NCI-H524 (cell line): ENCODE data around the gene UBE2Q2.
"Not testable (repeated sequence)": the region's sequence is repeated elsewhere in the genome, so short reads cannot be mapped to it uniquely, and the experiment has no call there.

Experiments
- DNase-seq, 2 experiments: peaks; one replicate each; lab custom pipeline; 2025; lab: John Stamatoyannopoulos, UW

The UBE2Q2 gene

DNA sequence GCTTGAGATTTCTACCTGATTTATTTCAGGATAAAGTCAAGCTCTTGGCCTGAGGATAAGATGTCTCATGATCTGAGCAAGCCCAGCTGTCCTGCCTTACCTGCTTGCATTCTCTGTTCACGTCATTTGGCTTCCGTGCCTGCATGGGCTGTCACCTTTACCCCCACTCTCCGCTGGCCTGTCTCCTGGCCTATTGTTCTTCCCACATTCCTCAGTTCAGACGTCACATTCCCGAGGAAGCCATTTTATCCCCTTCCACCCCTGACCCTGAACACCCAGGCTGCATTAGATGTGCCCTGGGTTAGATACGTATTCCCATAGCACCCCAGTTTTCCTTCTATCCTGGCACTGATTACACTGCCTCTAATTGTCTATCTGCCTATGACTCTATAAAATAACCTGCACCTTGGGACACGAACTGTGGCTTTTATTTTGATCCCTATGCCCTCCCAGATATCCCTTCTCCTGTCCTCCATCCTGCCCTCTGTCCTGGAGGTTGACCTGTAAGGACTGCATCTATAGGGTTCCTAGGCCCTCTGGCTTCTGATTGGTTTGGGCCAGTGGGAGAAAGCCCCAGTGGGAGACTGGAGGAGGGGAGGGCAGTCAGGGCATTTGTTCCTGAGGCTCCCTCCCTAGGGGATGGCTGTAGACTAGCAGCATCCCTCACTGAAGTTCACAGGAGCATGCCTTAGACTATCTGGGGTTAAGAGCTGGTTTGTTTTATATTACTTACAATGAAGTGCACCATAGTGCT is 19.2 kb upstream of the UBE2Q2 start:
- DNase-seq: no peak

- DNase-seq: no peak
Observed at GRCh38 chr15:75827691-75828090, 15.6 kb upstream of the UBE2Q2 start.

DNA sequence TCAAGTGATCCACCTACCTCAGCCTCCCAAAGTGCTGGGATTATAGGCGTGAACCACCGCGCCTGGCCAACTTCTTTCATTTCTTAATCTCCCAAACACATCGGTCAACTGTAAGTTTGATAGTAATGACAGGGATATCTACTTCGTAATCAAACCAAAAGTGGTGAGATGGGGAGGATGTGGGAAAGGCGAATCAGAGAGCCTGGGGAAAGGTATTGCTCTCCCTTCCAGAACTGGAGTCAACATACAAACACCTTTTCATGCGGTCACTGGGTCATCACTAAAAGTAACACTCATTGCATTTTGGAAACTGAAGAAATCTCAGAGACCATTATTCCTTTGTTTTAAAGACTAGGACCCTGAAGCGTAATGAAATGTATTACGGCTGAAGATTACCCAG is 14.8 kb upstream of the UBE2Q2 start:
- DNase-seq: no peak

DNA sequence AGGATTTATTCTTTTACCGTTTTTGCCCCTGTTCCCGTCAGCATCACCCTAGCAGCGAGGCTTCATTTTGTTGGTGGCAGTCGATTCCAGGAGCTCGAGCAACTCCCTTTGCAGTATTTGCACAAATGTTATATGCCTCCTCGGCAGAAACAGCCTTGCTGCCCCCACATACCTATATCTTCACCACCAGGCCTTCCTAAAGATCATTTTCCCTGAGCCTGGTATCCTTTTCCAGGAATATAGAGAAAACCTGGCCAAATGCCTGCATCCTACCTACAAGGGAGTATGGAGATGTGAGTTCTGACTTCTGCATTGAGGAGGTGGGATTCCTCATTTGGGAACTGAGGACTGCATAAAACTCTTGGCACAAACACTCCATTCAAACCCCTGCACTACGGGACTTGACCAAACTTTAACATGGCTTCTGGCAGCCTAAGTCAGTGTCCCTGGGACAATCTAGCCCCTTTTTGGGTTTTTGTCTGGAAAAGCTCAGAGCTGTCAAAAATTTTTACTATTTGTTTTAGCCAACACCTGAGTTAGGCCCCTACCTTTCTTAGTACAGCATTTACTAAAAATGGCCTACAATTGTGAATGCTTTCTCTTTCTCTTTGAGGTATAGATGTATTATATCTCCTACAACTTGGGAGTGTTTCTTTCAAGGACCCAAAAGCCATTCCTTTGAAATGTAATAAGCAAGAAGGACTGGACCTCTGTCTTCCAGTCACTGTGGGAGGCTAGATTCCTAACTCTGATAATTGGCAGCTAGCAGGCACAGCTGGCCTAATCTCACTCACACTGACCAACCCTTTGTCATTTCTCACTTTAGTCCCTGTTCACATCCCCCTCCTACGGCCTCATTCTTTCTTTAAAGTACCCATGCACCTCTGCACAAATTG is 12.1 kb upstream of the UBE2Q2 start:
- DNase-seq: no peak

DNA sequence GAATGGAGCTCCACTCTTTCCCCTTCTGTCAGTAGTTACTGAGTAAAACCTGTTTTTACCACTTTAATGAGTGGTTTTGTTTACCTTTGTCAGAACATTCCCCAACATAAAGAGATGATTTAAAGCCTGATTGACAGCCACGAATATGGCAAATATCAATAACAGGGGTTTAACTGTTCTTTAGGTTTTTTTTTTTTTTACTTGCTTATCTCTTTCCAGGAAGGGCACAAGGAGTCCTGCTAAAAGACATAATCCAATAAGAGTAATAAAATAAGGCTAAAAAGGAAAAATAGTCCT is 11.5 kb upstream of the UBE2Q2 start:
- DNase-seq: no peak

GRCh38 chr15:75832114-75832513 is 11.1 kb upstream of the UBE2Q2 start:
- no peak for DNase-seq

DNA sequence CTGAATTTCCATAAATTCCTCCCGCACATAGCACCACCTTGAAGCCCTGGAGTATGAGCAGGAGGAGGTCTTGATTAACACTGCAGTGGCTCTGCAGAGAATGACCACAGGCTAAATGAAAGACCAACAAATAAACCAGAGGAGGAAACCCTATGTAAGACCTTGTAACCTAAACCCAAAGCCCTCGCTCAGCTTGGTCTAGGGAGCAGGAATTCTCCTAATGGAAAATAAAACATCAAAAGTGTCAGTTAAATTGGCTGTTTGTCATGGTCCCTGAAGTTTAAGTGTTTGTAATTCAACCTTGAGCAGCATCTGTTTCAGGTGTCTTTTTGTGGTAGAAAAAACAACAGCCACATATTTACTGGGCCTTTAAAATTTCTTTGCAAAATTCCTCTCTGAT is 9.2 kb upstream of the UBE2Q2 start:
- DNase-seq: no peak

GRCh38 chr15:75835990-75836958 is 7.0 kb upstream of the UBE2Q2 start:
- DNase-seq: no peak

GRCh38 chr15:75836959-75837334 is 6.3 kb upstream of the UBE2Q2 start:
- DNase-seq: no peak

DNA sequence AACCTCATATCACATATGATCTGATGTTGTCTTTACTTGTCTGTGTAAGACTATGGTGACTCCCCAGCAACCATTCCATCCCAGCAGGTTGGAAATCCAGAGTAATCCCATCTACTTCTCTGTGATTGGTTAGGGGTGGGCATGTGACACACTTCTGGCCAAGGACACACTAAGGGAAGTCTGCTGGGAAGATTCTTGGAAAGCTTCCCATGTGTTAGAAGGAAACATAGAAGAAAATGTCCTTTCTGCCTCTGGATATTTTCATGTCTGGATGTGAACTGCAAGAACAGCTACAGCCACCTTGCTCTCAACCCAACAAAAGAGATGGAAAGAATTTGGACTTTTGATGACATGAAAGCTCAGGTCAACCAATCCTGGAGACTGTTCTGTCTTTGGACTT is 2.6 kb upstream of the UBE2Q2 start:
- DNase-seq: peak in 1 of 2 experiments; percentile 38

GRCh38 chr15:75841626-75842025 is 1.6 kb upstream of the UBE2Q2 start:
- DNase-seq: no peak

DNA sequence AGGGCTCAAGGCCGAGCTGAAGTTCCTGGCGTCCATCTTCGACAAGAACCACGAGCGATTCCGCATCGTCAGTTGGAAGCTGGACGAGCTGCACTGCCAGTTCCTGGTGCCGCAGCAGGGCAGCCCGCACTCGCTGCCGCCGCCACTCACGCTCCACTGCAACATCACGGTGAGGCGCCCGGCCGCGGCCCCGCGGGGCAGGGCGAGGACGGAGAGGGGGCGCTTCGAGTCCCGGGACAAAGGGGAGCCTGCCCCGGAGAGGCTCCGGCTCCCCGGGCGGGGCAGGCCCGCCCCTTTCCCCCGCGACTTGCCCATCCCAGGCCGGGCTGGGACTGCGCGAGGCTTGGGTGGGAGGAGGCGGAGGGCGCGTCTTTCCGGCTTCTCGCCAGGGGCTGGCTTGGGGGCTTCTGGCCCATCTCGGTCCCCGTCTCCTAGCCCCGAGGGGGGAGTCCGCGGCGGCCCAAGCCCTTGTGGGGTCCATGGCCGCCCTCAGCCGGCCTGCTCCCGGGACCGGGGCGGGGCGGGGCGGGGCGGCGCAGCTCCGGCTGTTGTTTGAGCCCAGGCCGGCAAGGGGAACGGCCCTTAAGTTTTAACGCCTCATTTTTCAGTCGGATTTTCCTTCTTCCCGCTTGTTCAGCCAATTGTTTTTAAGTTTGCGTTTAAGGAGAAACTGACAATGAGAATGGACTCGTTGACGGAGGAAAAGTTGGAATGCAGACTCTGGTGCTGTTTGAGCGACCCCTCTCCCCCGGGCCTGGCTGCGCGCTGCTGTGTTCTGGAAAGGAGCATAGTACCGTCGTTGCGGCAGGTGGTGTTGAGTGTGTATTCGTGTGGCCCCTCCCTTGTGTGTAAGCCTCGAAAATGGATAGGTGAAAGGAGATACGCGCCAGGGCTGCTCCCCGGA is 683 bp downstream of the UBE2Q2 start:
- peak; percentile 59 to 79 for DNase-seq

- DNase-seq: no peak
Observed at GRCh38 chr15:75844629-75845335, 1.5 kb downstream of the UBE2Q2 start.

- DNase-seq: no peak
Observed at GRCh38 chr15:75849167-75849566, 5.9 kb downstream of the UBE2Q2 start.

DNA sequence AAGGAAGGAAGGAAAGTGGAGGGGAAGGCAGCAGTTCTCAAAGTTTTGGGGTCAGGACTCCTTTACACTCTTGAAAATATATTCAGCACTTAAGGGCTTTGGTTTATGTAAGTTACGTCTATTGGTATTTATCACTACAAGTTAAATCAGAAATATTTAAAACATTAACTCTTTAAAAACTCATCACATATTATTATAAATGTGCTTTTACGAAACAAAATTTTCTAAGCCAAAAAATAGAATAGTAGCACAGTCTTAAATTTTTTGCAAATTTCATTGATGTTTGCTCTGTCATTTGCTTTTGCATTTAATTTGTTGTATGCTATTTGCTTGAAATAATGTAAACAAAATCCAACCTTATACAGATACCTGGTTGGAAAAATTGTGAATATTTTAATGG is 7.5 kb downstream of the UBE2Q2 start:
- DNase-seq: no peak

GRCh38 chr15:75851566-75851965 is 8.3 kb downstream of the UBE2Q2 start:
- DNase-seq: not testable (repeated sequence)

DNA sequence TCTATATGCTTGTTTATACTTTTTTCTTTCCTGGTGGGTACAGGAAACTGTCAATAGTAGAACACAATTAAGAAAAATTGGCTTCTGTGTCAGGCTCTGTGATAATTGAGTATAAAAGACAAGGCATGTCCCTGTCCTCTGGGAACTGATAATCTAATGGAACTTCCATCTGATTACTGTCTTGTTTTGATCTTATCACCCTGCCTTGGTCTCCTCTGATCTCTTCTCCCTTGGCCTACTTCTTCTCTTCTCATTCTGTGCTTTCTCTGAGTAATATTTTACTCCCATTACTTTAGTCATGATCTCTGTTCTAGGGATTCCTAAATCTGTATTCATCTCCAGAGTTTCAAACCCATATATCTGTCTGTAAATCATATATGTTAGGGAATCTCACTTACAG is 14.6 kb downstream of the UBE2Q2 start:
- no peak for DNase-seq

GRCh38 chr15:75861750-75862402 is 18.6 kb downstream of the UBE2Q2 start:
- DNase-seq: no peak

DNA sequence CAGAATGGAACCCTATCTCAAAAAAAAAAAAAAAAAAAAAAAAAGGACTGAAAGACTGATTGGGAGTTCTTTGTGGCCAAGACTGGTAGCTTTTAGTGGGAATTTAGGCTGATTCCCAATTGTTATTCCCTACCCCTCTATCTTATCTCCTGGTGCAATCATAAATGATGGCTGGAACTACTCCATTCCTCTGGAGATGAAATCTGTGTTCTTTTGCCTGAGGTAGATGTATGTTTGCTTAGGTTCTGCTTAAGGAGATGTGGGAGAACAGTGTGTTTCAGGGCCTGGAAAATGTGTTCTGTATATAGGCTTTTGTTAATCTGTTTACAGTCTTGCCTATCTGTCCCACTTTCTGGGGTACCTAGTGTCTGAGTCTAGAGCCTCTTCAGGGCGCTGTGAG is 19.5 kb downstream of the UBE2Q2 start:
- DNase-seq: no peak
